Measurements from ENCODE around the gene UVSSA. TPM values are rescaled to one million over a fixed set of nuclear protein-coding genes. Genes with fewer than 3 reads are reported as not detected.

The UVSSA gene
- total RNA-seq, 1 donor from 2014 or later: 33.9 TPM

DNA sequence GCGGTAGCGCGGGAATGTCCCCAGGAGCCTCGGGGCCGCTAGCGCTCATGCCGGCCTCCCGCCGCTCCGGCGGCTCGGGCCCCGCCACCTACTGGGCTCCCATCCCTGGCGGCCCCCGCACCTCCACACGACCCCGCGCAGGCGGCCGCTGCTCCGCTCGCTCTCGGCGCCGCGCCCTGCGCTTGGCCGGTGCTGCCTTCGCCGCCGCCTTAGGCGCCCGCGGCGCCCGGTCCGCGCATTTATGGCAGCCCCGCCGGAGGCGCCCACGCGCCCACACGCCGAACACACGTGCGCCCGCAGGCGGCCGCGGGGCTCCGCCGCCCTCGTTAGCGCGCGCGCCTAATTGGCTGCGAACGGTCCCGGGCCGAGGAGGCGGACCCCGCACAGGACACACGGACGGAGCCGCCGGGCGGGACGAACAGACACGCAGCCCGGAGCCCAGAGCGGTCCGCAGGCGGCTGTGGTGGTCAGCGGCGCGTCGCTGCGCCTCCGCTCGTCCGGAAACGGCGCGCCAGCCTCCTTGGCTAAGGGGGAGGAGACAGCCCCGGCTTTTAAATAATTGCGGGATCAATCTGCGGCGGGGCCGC is 59.5 kb downstream of the UVSSA start, which contains the start of gene NKX1-1:
TSS of gene NKX1-1 (minus strand) at position 49 of the 587 bp plus-strand sequence. CDS start at position 49, 0 bp downstream.
- Mint-ChIP-seq H3K27me3 (ENCODE audit: unreplicated experiment) (peaks cover 24% of the 10 kb centered on the region), H3K27ac (ENCODE audit: unreplicated experiment) (no peak within 1 kb of the TSS), H3K9me3 (ENCODE audit: unreplicated experiment) (peaks cover 6% of the 10 kb centered on the region), H3K4me1 (ENCODE audit: low read depth, unreplicated experiment) (peaks cover 6% of the 10 kb centered on the region), H3K36me3 (ENCODE audit: unreplicated experiment) (no peaks in the 10 kb centered on the region), H3K4me3 (ENCODE audit: unreplicated experiment) (peak within 1 kb of the TSS; percentile 64)
- TF ChIP-seq, protein P1, sequence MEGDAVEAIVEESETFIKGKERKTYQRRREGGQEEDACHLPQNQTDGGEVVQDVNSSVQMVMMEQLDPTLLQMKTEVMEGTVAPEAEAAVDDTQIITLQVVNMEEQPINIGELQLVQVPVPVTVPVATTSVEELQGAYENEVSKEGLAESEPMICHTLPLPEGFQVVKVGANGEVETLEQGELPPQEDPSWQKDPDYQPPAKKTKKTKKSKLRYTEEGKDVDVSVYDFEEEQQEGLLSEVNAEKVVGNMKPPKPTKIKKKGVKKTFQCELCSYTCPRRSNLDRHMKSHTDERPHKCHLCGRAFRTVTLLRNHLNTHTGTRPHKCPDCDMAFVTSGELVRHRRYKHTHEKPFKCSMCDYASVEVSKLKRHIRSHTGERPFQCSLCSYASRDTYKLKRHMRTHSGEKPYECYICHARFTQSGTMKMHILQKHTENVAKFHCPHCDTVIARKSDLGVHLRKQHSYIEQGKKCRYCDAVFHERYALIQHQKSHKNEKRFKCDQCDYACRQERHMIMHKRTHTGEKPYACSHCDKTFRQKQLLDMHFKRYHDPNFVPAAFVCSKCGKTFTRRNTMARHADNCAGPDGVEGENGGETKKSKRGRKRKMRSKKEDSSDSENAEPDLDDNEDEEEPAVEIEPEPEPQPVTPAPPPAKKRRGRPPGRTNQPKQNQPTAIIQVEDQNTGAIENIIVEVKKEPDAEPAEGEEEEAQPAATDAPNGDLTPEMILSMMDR (IDR thresholded peaks at IDR 0.05; ENCODE audit: partially characterized antibody, unreplicated experiment): no peak
- DNase-seq: peak; percentile 34

DNA sequence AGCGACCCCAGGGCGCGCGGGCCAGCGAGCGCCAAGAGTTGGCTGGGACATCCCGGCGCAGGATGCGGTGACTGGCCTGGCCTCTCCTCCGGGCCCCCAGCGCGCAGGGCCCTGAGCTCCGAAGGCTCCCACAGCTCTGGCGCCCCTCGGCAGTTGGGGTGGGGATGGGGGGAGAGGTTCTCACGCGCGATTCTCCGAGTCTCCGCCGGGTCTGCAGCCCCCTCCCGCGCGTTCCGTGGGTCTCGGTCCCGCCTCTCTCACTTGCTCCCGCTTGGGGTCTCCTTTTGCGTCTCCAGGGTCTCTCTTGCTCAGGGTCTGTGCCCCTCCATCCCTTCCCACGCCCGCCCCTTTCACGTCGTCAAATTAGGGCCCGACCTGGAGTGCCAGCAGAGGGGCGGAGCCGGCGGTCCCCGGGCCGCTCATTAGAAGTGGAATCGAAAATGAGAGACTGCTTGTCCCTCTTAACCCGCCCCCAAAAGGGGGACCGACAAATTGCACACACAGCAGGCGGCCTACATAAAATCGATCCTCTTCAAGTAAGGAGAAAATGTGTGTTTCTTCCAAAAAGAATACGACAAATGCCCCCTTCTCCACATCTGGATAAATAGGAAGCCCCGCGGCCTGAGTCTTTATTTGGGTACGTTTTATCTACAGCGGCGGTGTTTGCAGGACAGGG is 60.1 kb downstream of the UVSSA start:
- Mint-ChIP-seq H3K27me3 (ENCODE audit: unreplicated experiment) (peaks cover 23% of the 10 kb centered on the region), H3K4me3 (ENCODE audit: unreplicated experiment) (peak overlapping the region; percentile 64)
- peak; percentile 12 for DNase-seq

DNA sequence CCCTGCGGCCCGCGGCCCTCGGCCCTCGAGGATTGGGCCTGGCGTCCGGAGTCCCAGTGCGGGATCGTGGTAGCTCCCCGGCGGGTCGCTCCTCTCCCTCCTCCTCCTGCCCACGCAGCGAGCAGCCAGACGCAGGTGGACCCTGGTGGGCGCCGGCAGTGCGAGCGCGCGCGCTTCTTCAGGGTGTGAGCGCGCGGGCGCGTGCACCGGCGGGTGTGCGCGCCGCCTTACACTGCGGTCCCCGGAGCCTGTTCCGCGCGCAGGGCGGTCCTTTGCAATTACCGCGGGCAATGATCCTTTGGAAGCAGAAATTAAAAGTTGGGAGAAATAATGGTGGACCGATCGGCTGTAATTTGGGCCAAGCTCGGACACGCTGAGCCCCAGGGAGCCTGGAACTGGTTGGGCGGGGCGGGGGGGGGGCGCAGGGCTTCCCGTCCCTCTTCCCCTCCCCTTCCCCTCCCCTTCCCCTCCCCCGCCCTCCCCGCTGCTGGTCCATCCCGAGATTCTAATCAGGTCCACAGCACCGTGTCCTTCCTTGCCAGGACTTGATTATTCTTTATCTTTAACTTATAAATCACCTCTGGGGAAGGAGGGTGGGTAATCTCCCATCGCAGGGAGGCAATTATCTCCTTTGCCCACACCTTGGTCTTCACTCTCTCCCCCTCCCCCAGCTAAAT is 60.8 kb downstream of the UVSSA start:
- Mint-ChIP-seq H3K36me3 (ENCODE audit: unreplicated experiment) (no peaks in the 10 kb centered on the region), H3K4me1 (ENCODE audit: low read depth, unreplicated experiment) (peaks cover 6% of the 10 kb centered on the region), H3K9me3 (ENCODE audit: unreplicated experiment) (peaks cover 11% of the 10 kb centered on the region), H3K27ac (ENCODE audit: unreplicated experiment) (peak overlapping the region; percentile 14), H3K4me3 (ENCODE audit: unreplicated experiment) (peak overlapping the region; percentile 61), H3K27me3 (ENCODE audit: unreplicated experiment) (peaks cover 30% of the 10 kb centered on the region)
- peak; percentile 18 for DNase-seq
- TF ChIP-seq, protein P1 (IDR thresholded peaks at IDR 0.05; ENCODE audit: partially characterized antibody, unreplicated experiment): no peak

More for the DNA sequence above, 60.1 kb downstream of the UVSSA start:
- Mint-ChIP-seq H3K27ac (ENCODE audit: unreplicated experiment) (no peak overlapping the region), H3K4me1 (ENCODE audit: low read depth, unreplicated experiment) (peaks cover 6% of the 10 kb centered on the region), H3K9me3 (ENCODE audit: unreplicated experiment) (peaks cover 11% of the 10 kb centered on the region), H3K36me3 (ENCODE audit: unreplicated experiment) (no peaks in the 10 kb centered on the region)
- TF ChIP-seq, protein P1 (IDR thresholded peaks at IDR 0.05; ENCODE audit: partially characterized antibody, unreplicated experiment): no peak

DNA sequence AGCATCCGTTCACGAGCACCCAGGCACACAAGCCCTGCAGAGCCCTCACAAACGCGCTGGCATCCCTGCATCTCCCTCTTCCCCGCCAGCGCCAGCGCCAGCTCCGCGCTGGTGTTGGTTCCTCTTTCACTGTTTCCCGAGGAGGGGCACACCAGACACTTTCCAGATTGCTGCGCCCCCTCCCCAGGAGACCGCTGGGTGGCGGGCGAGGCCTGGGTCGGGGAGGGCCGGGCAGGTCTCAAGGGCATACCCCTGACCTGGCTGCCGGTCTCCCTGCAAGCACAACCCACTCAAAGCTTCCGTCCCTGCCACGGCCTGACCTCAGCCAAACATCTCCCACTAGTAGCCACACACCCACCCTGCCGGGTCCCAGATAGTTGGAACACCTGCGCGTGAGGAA is 61.4 kb downstream of the UVSSA start:
- peaks cover 12% of the 10 kb centered on the region for H3K9me3 Mint-ChIP-seq (ENCODE audit: unreplicated experiment)
- H3K27me3 Mint-ChIP-seq (ENCODE audit: unreplicated experiment): peaks cover 32% of the 10 kb centered on the region
- peak overlapping the region; percentile 61 for H3K4me3 Mint-ChIP-seq (ENCODE audit: unreplicated experiment)
- DNase-seq: peak; percentile 53
- H3K4me1 Mint-ChIP-seq (ENCODE audit: low read depth, unreplicated experiment): peaks cover 6% of the 10 kb centered on the region
- no peaks in the 10 kb centered on the region for H3K36me3 Mint-ChIP-seq (ENCODE audit: unreplicated experiment)
- TF ChIP-seq, protein P1 (IDR thresholded peaks at IDR 0.05; ENCODE audit: partially characterized antibody, unreplicated experiment): peak; percentile 15
- H3K27ac Mint-ChIP-seq (ENCODE audit: unreplicated experiment): peak overlapping the region; percentile 68

All from glutamatergic neuron (in vitro differentiated cells).